Measurements from ENCODE around the gene EME1.

Gene EME1

DNA sequence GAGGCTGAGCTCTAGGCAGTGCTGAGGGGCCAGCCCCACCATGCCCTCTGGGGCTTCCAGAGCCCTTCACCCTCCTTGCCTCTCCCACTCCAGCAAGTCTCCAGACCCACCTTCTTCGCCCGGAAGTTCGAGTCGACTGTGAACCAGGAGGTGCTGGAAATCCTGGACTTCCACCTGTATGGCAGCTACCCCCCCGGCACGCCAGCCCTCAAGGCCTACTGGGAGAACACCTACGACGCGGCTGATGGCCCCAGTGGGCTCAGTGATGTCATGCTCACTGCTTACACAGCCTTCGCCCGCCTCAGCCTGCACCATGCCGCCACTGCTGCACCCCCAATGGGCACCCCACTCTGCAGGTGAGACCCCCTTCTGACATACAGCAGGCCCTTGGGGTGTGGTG, 16.6 kb upstream of the EME1 start:
- no peak for TF ChIP-seq ZNF565 (CRISPR knock-in tag; conservative IDR thresholded peaks at IDR 0.05; ENCODE audit: low read depth)
- TF ChIP-seq POU6F1 (CRISPR knock-in tag; IDR thresholded peaks at IDR 0.05; ENCODE audit: borderline replicate concordance, low read depth), result no peak
- TF ChIP-seq TOX (CRISPR knock-in tag; IDR thresholded peaks at IDR 0.05; ENCODE audit: borderline replicate concordance), result no peak
- TF ChIP-seq OSR1 (CRISPR knock-in tag; IDR thresholded peaks at IDR 0.05), result no peak
- no peak for TF ChIP-seq ZNF70 (CRISPR knock-in tag; IDR thresholded peaks at IDR 0.05)
- TF ChIP-seq CSRNP3 (CRISPR knock-in tag; IDR thresholded peaks at IDR 0.05), result no peak
- no peak for TF ChIP-seq GLIS3 (CRISPR knock-in tag; IDR thresholded peaks at IDR 0.05)
- no peak for TF ChIP-seq TCF4 (CRISPR knock-in tag; IDR thresholded peaks at IDR 0.05; ENCODE audit: borderline replicate concordance)
- TF ChIP-seq ARNTL (CRISPR knock-in tag; IDR thresholded peaks at IDR 0.05; ENCODE audit: borderline replicate concordance, low read depth), result no peak
- no peak for TF ChIP-seq ZC3H10 (CRISPR knock-in tag; IDR thresholded peaks at IDR 0.05)
- TF ChIP-seq ESRRG (CRISPR knock-in tag; IDR thresholded peaks at IDR 0.05), result no peak
- TF ChIP-seq SNAI2 (CRISPR knock-in tag; IDR thresholded peaks at IDR 0.05), result no peak
- TF ChIP-seq ZNF8 (CRISPR knock-in tag; IDR thresholded peaks at IDR 0.05), result no peak
- no peak for TF ChIP-seq PATZ1 (CRISPR knock-in tag; IDR thresholded peaks at IDR 0.05; ENCODE audit: borderline replicate concordance)
- TF ChIP-seq ZFP30 (CRISPR knock-in tag; IDR thresholded peaks at IDR 0.05), result no peak
- no peak for TF ChIP-seq PPARA (CRISPR knock-in tag; IDR thresholded peaks at IDR 0.05; ENCODE audit: borderline replicate concordance)
- TF ChIP-seq, protein P1, sequence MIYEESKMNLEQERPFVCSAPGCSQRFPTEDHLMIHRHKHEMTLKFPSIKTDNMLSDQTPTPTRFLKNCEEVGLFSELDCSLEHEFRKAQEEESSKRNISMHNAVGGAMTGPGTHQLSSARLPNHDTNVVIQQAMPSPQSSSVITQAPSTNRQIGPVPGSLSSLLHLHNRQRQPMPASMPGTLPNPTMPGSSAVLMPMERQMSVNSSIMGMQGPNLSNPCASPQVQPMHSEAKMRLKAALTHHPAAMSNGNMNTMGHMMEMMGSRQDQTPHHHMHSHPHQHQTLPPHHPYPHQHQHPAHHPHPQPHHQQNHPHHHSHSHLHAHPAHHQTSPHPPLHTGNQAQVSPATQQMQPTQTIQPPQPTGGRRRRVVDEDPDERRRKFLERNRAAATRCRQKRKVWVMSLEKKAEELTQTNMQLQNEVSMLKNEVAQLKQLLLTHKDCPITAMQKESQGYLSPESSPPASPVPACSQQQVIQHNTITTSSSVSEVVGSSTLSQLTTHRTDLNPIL (CRISPR knock-in tag; IDR thresholded peaks at IDR 0.05; ENCODE audit: low read depth), result no peak
- no peak for TF ChIP-seq RARB (CRISPR knock-in tag; IDR thresholded peaks at IDR 0.05)
- no peak for TF ChIP-seq CSDC2 (CRISPR knock-in tag; IDR thresholded peaks at IDR 0.05)
- no peak for ATAC-seq

GRCh38 chr17:50356892-50357510, 16.0 kb upstream of the EME1 start:
- no peak for ATAC-seq
- no peak for TF ChIP-seq GLIS3 (CRISPR knock-in tag; IDR thresholded peaks at IDR 0.05)
- TF ChIP-seq ZFP30 (CRISPR knock-in tag; IDR thresholded peaks at IDR 0.05), result no peak
- TF ChIP-seq CSDC2 (CRISPR knock-in tag; IDR thresholded peaks at IDR 0.05), result no peak
- no peak for TF ChIP-seq CSRNP3 (CRISPR knock-in tag; IDR thresholded peaks at IDR 0.05)
- no peak for TF ChIP-seq OSR1 (CRISPR knock-in tag; IDR thresholded peaks at IDR 0.05)
- TF ChIP-seq, protein P1 (CRISPR knock-in tag; IDR thresholded peaks at IDR 0.05; ENCODE audit: low read depth), result no peak
- TF ChIP-seq ZFP3 (CRISPR knock-in tag; IDR thresholded peaks at IDR 0.05), result no peak
- TF ChIP-seq TCF4 (CRISPR knock-in tag; IDR thresholded peaks at IDR 0.05; ENCODE audit: borderline replicate concordance), result no peak
- TF ChIP-seq POU6F1 (CRISPR knock-in tag; IDR thresholded peaks at IDR 0.05; ENCODE audit: borderline replicate concordance, low read depth), result no peak
- TF ChIP-seq ZC3H10 (CRISPR knock-in tag; IDR thresholded peaks at IDR 0.05), result no peak
- no peak for TF ChIP-seq PPARA (CRISPR knock-in tag; IDR thresholded peaks at IDR 0.05; ENCODE audit: borderline replicate concordance)
- TF ChIP-seq SNAI2 (CRISPR knock-in tag; IDR thresholded peaks at IDR 0.05), result no peak
- no peak for TF ChIP-seq ZNF565 (CRISPR knock-in tag; conservative IDR thresholded peaks at IDR 0.05; ENCODE audit: low read depth)
- no peak for TF ChIP-seq ZNF8 (CRISPR knock-in tag; IDR thresholded peaks at IDR 0.05)
- TF ChIP-seq BACH2 (CRISPR knock-in tag; IDR thresholded peaks at IDR 0.05; ENCODE audit: borderline replicate concordance), result no peak
- no peak for TF ChIP-seq RARB (CRISPR knock-in tag; IDR thresholded peaks at IDR 0.05)
